Endothelial cell of coronary artery (primary cell): ENCODE measurements around the gene BTNL8. TPM values are rescaled to one million over a fixed set of nuclear protein-coding genes. Genes with fewer than 3 reads are reported as not detected.

ENCODE experiments used
- total RNA-seq: library from RNA; depleted of rRNA; stranded (reverse); fragments of >200 nt; gene quantifications from 2 replicates; pipeline ENCODE4 v1.2.3, GENCODE V29; 2014

Gene BTNL8, protein sequence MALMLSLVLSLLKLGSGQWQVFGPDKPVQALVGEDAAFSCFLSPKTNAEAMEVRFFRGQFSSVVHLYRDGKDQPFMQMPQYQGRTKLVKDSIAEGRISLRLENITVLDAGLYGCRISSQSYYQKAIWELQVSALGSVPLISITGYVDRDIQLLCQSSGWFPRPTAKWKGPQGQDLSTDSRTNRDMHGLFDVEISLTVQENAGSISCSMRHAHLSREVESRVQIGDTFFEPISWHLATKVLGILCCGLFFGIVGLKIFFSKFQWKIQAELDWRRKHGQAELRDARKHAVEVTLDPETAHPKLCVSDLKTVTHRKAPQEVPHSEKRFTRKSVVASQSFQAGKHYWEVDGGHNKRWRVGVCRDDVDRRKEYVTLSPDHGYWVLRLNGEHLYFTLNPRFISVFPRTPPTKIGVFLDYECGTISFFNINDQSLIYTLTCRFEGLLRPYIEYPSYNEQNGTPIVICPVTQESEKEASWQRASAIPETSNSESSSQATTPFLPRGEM
- not detected in 2 replicates for total RNA-seq

GRCh38 chr5:180898621-180899246 is at the start of gene BTNL8:
BTNL8 (plus strand) TSS chr5:180899159; CDS start chr5:180899311, 152 bp downstream.

DNA sequence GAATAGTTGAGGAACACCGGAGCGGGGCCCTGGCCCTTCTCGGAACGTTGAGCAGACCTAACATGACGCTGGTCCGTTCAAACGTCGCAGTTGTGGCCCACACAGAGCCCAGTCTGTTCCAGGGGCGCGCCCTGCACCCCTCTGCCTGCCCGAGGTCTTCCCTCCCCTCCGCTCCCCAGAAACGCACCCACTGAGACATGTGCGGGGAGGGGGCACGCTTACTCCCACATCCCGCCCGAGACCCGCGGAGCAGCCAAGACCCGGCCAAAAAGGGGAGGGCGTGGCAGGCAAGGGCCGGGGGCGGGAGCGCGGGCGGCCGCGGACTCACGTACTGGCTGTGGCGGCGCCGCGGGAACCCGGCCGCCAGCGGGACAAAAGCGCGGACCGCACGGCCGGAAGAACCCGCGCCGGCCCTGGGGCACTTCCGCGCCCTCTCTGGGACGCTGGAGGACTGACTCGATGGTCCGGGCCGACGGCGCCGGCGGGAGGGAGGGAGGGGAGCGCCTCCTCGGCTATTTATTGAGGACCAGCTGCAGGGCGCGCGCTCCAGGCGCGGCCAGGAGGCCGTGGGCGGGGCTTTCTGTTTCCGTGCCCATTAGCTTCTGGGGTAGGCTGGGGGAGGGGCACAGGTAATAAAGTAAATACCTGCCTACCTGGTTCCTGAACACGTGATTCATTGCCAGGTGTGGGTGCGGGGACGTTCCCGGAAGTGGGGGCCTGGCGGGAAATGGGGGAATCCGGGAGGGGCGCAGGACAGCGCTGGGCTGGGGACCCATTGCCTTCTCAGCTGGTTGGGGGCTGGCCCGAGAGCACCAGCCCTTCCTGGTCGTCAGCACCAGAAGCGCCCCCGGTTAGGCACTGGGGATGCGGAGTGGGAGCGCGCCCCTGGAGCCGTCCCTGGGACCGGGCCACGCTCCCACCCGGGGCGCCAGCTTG is 37.8 kb upstream of the BTNL8 start, which contains the start of gene ZFP62:
TSS of gene ZFP62 (minus strand) at position 390 of the 936 bp plus-strand sequence. CDS start at position 333, 57 bp downstream.

GRCh38 chr5:180988592-180988991 is 89.6 kb downstream of the BTNL8 start, which contains the start of gene BTNL3:
BTNL3 (plus strand) TSS chr5:180988846; CDS start chr5:180989029, 183 bp downstream.

Other genes with a start within 250 kb of the BTNL8 start
- 5.5 and 10.6 TPM in 2 replicates for gene FLT4, start 249.6 kb upstream of the BTNL8 start, total RNA-seq
- not detected in 2 replicates for gene OR2Y1, start 159.1 kb upstream of the BTNL8 start, total RNA-seq
- gene MGAT1, start 96.4 kb upstream of the BTNL8 start, total RNA-seq, result 67.2 and 87.7 TPM in 2 replicates
- gene ZFP62, start 37.9 kb upstream of the BTNL8 start, total RNA-seq, result 19.1 and 19.8 TPM in 2 replicates
- gene BTNL3, start 89.7 kb downstream of the BTNL8 start, total RNA-seq, result not detected in 2 replicates
- gene BTNL9, start 141.1 kb downstream of the BTNL8 start, total RNA-seq, result 0.19 and 0.27 TPM in 2 replicates
- gene OR2V1, start 232.0 kb downstream of the BTNL8 start, total RNA-seq, result not detected in 2 replicates
- gene OR2V2, start 248.4 kb downstream of the BTNL8 start, total RNA-seq, result not detected in 2 replicates